HG02943 (cell line): Measurements from ENCODE around the gene AKAP6.

Experiments
- ATAC-seq: cut with Tn5 transposase; IDR thresholded peaks from one replicate; pipeline ENCODE4 v1.9.1; 2021; ENCODE audit warnings: mild to moderate bottlenecking, low read depth, moderate library complexity; ENCODE audit not compliant: unreplicated experiment

AKAP6 gene, protein sequence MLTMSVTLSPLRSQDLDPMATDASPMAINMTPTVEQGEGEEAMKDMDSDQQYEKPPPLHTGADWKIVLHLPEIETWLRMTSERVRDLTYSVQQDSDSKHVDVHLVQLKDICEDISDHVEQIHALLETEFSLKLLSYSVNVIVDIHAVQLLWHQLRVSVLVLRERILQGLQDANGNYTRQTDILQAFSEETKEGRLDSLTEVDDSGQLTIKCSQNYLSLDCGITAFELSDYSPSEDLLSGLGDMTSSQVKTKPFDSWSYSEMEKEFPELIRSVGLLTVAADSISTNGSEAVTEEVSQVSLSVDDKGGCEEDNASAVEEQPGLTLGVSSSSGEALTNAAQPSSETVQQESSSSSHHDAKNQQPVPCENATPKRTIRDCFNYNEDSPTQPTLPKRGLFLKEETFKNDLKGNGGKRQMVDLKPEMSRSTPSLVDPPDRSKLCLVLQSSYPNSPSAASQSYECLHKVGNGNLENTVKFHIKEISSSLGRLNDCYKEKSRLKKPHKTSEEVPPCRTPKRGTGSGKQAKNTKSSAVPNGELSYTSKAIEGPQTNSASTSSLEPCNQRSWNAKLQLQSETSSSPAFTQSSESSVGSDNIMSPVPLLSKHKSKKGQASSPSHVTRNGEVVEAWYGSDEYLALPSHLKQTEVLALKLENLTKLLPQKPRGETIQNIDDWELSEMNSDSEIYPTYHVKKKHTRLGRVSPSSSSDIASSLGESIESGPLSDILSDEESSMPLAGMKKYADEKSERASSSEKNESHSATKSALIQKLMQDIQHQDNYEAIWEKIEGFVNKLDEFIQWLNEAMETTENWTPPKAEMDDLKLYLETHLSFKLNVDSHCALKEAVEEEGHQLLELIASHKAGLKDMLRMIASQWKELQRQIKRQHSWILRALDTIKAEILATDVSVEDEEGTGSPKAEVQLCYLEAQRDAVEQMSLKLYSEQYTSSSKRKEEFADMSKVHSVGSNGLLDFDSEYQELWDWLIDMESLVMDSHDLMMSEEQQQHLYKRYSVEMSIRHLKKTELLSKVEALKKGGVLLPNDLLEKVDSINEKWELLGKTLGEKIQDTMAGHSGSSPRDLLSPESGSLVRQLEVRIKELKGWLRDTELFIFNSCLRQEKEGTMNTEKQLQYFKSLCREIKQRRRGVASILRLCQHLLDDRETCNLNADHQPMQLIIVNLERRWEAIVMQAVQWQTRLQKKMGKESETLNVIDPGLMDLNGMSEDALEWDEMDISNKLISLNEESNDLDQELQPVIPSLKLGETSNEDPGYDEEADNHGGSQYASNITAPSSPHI (N-terminal part only)

DNA sequence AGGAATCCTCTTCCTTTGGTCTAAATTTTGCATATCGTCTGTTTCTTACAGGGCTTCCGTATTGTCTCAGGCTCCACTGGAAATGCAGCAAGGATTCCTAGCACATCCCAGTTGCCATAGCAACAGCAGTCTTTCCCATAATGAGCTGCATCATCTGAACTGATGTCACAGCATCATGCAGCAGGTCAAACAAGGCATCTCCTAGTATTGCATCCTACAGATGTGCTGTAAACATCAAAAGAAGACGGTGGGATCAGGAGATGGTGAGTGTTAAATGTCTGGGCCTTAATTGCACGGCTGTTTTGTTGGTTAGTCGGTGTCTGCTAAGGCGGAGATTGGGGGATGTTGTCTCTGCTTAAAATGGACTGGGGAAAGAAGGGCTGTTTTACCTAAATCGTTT lies at the start of gene AKAP6:
Gene AKAP6, plus strand, starts transcription at position 153 of the 400 bp plus-strand sequence. CDS start 104,196 bp downstream, outside the sequence.
- ATAC-seq, result no peak

DNA sequence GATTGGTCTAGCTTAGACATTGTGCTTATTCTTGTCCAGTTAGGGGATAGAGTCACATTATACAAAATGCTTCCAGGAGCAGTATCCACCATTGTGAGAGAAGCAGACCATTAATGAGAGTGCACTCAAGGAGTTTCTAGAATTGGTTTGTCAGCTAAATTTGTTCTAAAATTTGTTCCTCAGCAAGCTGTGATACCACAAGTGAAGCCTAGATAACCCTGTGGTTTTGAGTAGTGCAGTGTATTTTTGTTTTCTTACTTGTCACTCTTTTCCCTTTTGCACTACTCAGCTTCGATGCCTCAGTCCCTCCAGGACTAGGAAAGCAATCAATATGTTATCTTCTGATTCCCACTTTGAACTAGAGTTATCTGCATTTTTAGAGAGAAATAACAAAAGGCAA lies 42.5 kb upstream of the AKAP6 start:
- ATAC-seq, result no peak

DNA sequence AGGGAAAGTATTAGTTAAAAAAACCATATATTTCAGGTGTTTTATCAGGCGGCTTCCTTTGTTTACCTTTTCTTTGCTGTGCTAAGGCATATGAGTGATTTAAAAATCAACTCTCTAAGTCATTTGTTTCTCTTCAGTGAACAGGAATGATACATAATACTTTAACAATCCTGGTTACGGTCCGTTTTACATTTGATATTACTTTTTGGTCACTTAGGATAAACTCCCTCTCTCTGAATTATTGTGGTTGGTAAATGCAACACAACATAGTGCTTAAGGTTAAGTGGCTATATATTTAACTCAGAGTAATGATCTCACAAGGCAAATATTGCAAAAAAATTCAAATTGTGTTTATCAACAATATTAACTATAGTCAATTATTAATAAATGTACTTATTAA lies 32.7 kb upstream of the AKAP6 start:
- no peak for ATAC-seq

GRCh38 chr14:32298346-32298745 lies 30.8 kb upstream of the AKAP6 start:
- ATAC-seq, result no peak

GRCh38 chr14:32300136-32300535 lies 29.0 kb upstream of the AKAP6 start:
- ATAC-seq, result no peak

DNA sequence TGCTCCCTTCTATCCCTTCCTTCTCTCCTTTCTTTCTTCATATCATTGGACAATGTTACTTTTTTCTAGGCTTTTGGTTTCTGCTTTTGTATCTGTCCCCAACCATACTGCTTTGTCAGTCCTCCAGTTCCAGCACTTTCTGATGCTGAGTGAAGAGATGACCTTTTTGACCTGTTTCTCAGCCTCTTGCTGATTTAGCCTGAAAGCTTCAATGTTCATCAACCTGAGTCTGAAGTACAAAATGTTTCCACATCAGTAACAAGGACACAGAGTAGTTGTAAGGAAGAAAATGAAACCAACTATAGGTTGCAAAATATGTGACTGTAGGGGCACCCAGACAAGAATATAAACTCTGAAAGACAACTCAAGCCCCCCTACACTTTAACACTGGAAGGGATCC lies 25.2 kb upstream of the AKAP6 start:
- no peak for ATAC-seq

DNA sequence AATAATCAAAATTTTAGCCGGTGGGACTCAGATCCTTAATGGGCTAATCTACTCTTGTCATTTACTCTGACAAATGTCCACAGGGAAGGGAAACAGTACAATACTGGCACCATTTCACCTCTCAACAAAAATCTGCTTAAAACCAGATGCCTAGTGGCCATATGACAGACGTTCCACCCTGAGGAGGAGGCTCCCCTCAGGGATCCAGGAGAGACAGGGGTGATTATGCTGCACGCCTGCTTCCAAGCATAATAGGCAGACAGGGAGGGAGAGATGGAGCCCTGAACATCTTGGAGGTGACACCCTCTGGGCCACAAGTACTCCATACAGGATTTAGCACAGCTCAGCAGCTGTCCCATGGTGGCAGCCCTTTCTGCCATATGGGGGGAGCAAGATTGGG lies 24.8 kb upstream of the AKAP6 start:
- ATAC-seq, result no peak

DNA sequence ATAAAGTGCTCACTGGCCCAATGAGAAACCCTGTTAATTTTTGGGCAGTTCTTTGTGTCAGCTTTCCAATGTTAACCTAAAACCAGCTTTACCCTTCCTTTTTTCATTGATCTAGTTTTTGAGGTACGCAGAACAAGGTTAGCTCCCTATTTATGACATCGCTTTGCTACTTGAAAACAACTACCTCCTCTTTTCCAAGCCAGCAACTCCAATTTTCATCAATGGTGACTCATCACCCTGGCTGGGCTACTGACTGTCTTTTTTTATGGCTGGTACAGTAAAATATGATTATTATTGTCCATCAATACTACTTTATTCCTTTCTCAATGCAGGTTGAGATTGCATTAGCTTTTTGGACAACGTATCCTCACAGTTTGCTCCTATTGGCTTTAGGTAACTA lies 22.5 kb upstream of the AKAP6 start:
- ATAC-seq, result no peak

DNA sequence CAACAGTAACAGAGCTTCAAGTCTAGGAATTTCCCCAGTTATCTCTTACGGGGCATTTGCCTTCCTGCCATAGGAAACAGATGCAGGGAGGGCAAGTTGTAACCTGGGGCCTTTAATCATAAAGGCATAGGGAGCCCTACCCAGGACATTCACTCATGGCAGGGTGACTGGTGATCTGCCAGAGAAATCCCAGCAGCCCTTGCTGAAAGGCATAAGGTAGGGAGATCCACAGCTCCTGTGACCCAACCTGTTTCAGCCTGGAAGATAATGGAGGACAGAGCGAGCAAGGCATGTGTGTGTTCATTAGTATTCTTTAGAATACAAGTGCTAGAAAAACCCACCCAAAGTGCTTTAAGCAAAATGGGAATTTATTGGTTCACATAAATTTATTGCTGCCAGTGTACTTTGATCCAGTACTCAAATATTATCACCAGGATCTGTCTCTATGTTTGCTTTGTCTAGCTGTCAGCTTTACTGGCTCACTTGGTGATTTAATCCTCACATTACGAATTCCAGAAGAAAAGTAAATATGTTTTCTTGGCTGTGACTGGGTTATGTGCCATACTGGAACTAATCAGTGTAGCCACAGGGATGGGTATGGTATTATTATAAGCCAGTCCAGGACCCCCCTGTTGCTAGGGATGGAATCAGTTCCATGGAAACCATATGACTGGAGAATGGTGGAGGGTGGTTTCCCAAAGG lies 21.1 kb upstream of the AKAP6 start:
- no peak for ATAC-seq

- ATAC-seq, result no peak
Observed at GRCh38 chr14:32310876-32311275, 18.2 kb upstream of the AKAP6 start.

GRCh38 chr14:32311294-32312009 lies 17.6 kb upstream of the AKAP6 start:
- no peak for ATAC-seq

DNA sequence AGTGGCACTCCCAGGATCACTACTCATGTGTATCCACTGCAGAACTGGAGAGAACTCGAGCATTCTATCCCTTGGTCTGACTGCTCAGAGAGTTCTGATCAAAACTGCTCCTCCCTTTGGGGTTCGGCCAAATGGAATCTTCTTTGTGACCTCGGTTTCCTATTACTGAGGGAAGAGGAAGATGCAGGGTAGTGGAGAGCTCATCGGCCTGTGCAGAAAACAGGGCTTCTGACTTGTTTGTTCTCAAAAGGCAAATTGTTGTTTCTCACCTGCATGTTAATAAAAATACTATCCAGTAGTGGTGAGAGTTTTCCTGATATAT lies 17.1 kb upstream of the AKAP6 start:
- ATAC-seq, result no peak

- no peak for ATAC-seq
Observed at GRCh38 chr14:32313844-32314376, 15.2 kb upstream of the AKAP6 start.

DNA sequence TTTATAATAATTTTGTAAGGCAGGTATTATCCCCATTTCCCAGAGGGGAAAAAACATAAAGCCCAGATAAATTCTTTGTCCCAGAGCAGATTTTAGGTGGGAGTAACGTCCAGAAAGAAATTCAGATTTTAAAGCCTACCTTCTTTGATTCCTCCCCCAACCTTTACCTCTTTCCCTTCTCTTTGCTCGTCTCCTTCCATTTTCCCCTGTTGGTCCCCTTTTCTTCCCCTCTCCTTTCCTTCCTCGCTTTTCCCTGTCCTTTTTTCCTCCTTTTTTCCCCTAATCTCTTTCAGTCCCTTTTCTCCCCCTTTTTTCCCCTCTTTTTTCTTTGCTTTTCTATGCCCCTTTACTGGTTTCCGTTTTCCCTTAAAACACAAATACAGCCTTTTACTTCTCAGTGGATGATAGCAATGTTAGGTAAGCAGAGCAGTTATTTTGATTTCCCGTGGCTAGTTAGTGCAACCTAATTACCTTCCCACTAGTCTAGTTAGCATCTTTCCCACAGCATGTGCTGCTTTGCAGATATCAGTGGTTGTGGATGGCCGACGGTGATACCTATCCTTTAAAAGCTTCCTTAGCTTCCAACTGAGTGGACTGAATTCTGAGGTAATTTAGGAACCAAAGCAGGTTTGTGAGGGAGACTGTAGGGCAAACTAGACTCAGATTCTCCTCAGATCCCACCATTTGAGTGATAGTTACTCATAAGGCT lies 10.9 kb upstream of the AKAP6 start:
- no peak for ATAC-seq

- no peak for ATAC-seq
Observed at GRCh38 chr14:32319368-32320049, 9.6 kb upstream of the AKAP6 start.

GRCh38 chr14:32324601-32325000 lies 4.5 kb upstream of the AKAP6 start:
- no peak for ATAC-seq

GRCh38 chr14:32327255-32327961 lies 1.7 kb upstream of the AKAP6 start:
- ATAC-seq, result no peak
